ENCODE measurements around the gene RSPO1. TPM values are rescaled to one million over a fixed set of nuclear protein-coding genes. Genes with fewer than 3 reads are reported as not detected.
A peak's percentile ranks its signal among the peaks of the same experiment; 100 is the strongest.

RSPO1 gene
- total and polyA plus RNA-seq, 2 experiments from 2014 or later: 0.22 TPM; not detected in 1

- DNase-seq: no peak
- no peak overlapping the region for H3K27ac ChIP-seq
- TF ChIP-seq EZH2 (IDR thresholded peaks at IDR 0.05; ENCODE audit: insufficient read depth, poor library complexity, severe bottlenecking): no peak
- no peak for TF ChIP-seq EZH2phosphoT487 (IDR thresholded peaks at IDR 0.05; ENCODE audit: insufficient read depth, low read depth)
- H3K9ac ChIP-seq: no peak overlapping the region
- in situ Hi-C loops (cut with MboI): no loop called here
- no peaks in the 10 kb centered on the region for H3K79me2 ChIP-seq (ENCODE audit: insufficient read depth)
- no peaks in the 10 kb centered on the region for H3K9me3 ChIP-seq (ENCODE audit: low read depth)
- WGBS, 2 experiments (ENCODE audit: low coverage in 1 of 2, low lambda C conversion rate in 2 of 2, missing lambda C conversion rate in 2 of 2): 78 to 84% methylated on average over 6 of the region's 6 CpGs
- H3K27me3 ChIP-seq (replicated peaks; ENCODE audit: insufficient read depth): no peaks in the 10 kb centered on the region; the same call in 1 of the 2 replicates
- no peaks in the 10 kb centered on the region for H3F3A ChIP-seq (ENCODE audit: insufficient read depth)
- H3K4me3 ChIP-seq: no peak overlapping the region
- no peaks in the 10 kb centered on the region for H3K9me2 ChIP-seq (ENCODE audit: insufficient read depth)
- H4K20me1 ChIP-seq (ENCODE audit: insufficient read depth): no peaks in the 10 kb centered on the region
- H2AFZ ChIP-seq: no peak overlapping the region
- no peak overlapping the region for H3K4me2 ChIP-seq (ENCODE audit: unreplicated experiment)
- no peaks in the 10 kb centered on the region for H3K36me3 ChIP-seq (ENCODE audit: low read depth)
- H3K4me1 ChIP-seq (ENCODE audit: insufficient read depth): no peaks in the 10 kb centered on the region
Observed at GRCh38 chr1:37622131-37622530, 12.6 kb downstream of the RSPO1 start.

GRCh38 chr1:37621326-37621870 is 13.3 kb downstream of the RSPO1 start:
- H3K4me2 ChIP-seq (ENCODE audit: unreplicated experiment): no peak overlapping the region
- H3K4me3 ChIP-seq: no peak overlapping the region
- no peaks in the 10 kb centered on the region for H3K9me2 ChIP-seq (ENCODE audit: insufficient read depth)
- TF ChIP-seq EZH2 (IDR thresholded peaks at IDR 0.05; ENCODE audit: insufficient read depth, poor library complexity, severe bottlenecking) (no peak), EZH2phosphoT487 (IDR thresholded peaks at IDR 0.05; ENCODE audit: insufficient read depth, low read depth) (no peak)
- in situ Hi-C loops (cut with MboI): no loop called here
- H2AFZ ChIP-seq: no peak overlapping the region
- DNase-seq: peak; percentile 62
- H3K9ac ChIP-seq: no peak overlapping the region
- H3K27me3 ChIP-seq (replicated peaks; ENCODE audit: insufficient read depth): no peaks in the 10 kb centered on the region; the same call in 1 of the 2 replicates
- H3K27ac ChIP-seq: no peak overlapping the region
- no peaks in the 10 kb centered on the region for H3K79me2 ChIP-seq (ENCODE audit: insufficient read depth)
- no peaks in the 10 kb centered on the region for H4K20me1 ChIP-seq (ENCODE audit: insufficient read depth)
- no peaks in the 10 kb centered on the region for H3K36me3 ChIP-seq (ENCODE audit: low read depth)
- H3K9me3 ChIP-seq (ENCODE audit: low read depth): no peaks in the 10 kb centered on the region
- WGBS, 2 experiments (ENCODE audit: low coverage in 1 of 2, low lambda C conversion rate in 2 of 2, missing lambda C conversion rate in 2 of 2): 3 to 4% methylated on average over 9 to 10 of the region's 10 CpGs
- no peaks in the 10 kb centered on the region for H3F3A ChIP-seq (ENCODE audit: insufficient read depth)
- H3K4me1 ChIP-seq (ENCODE audit: insufficient read depth): no peaks in the 10 kb centered on the region

- no peak overlapping the region for H3K4me2 ChIP-seq (ENCODE audit: unreplicated experiment)
- no peaks in the 10 kb centered on the region for H3K36me3 ChIP-seq (ENCODE audit: low read depth)
- peak; percentile 35 for DNase-seq
- H3K9me3 ChIP-seq (ENCODE audit: low read depth): no peaks in the 10 kb centered on the region
- in situ Hi-C loops (cut with MboI): no loop called here
- H3K9me2 ChIP-seq (ENCODE audit: insufficient read depth): no peaks in the 10 kb centered on the region
- H3K4me1 ChIP-seq (ENCODE audit: insufficient read depth): no peaks in the 10 kb centered on the region
- H3K27ac ChIP-seq: no peak overlapping the region
- TF ChIP-seq EZH2phosphoT487 (IDR thresholded peaks at IDR 0.05; ENCODE audit: insufficient read depth, low read depth): no peak
- TF ChIP-seq EZH2 (IDR thresholded peaks at IDR 0.05; ENCODE audit: insufficient read depth, poor library complexity, severe bottlenecking): no peak
- H3K27me3 ChIP-seq (replicated peaks; ENCODE audit: insufficient read depth): peaks cover 1% of the 10 kb centered on the region
- H3F3A ChIP-seq (ENCODE audit: insufficient read depth): no peaks in the 10 kb centered on the region
- 53 to 54% methylated on average over 6 of the region's 6 CpGs for WGBS, 2 experiments (ENCODE audit: low coverage in 1 of 2, low lambda C conversion rate in 2 of 2, missing lambda C conversion rate in 2 of 2)
- no peaks in the 10 kb centered on the region for H4K20me1 ChIP-seq (ENCODE audit: insufficient read depth)
- no peaks in the 10 kb centered on the region for H3K79me2 ChIP-seq (ENCODE audit: insufficient read depth)
- H3K9ac ChIP-seq: no peak overlapping the region
- no peak overlapping the region for H2AFZ ChIP-seq
- no peak overlapping the region for H3K4me3 ChIP-seq
Observed at GRCh38 chr1:37620707-37621106, 14.0 kb downstream of the RSPO1 start.

- Histone ChIP-seq H3K36me3 (ENCODE audit: low read depth) (no peaks in the 10 kb centered on the region), H3K4me3 (no peak overlapping the region), H3K4me1 (ENCODE audit: insufficient read depth) (no peaks in the 10 kb centered on the region), H3K27me3 (replicated peaks; ENCODE audit: insufficient read depth) (peaks cover 9% of the 10 kb centered on the region), H3K4me2 (ENCODE audit: unreplicated experiment) (no peak overlapping the region), H3K9me2 (ENCODE audit: insufficient read depth) (no peaks in the 10 kb centered on the region), H3K9me3 (ENCODE audit: low read depth) (no peaks in the 10 kb centered on the region), H2AFZ (no peak overlapping the region), H3F3A (ENCODE audit: insufficient read depth) (no peaks in the 10 kb centered on the region), H3K9ac (no peak overlapping the region), H3K79me2 (ENCODE audit: insufficient read depth) (no peaks in the 10 kb centered on the region), H3K27ac (no peak overlapping the region), H4K20me1 (ENCODE audit: insufficient read depth) (no peaks in the 10 kb centered on the region)
- WGBS, 2 experiments (ENCODE audit: low coverage in 1 of 2, low lambda C conversion rate in 2 of 2, missing lambda C conversion rate in 2 of 2): 73 to 80% methylated on average over 14 of the region's 14 CpGs
- TF ChIP-seq EZH2phosphoT487 (IDR thresholded peaks at IDR 0.05; ENCODE audit: insufficient read depth, low read depth) (no peak), EZH2 (IDR thresholded peaks at IDR 0.05; ENCODE audit: insufficient read depth, poor library complexity, severe bottlenecking) (no peak)
- DNase-seq: no peak
- in situ Hi-C loops (cut with MboI): no loop called here
Observed at GRCh38 chr1:37616330-37616729, 18.4 kb downstream of the RSPO1 start.

GRCh38 chr1:37614105-37614504 is 20.6 kb downstream of the RSPO1 start:
- Histone ChIP-seq H2AFZ (no peak overlapping the region), H3K36me3 (ENCODE audit: low read depth) (no peaks in the 10 kb centered on the region), H3K4me3 (no peak overlapping the region), H3K9ac (no peak overlapping the region), H3K4me1 (ENCODE audit: insufficient read depth) (no peaks in the 10 kb centered on the region), H3K27ac (no peak overlapping the region), H3K4me2 (ENCODE audit: unreplicated experiment) (no peak overlapping the region), H3K9me2 (ENCODE audit: insufficient read depth) (no peaks in the 10 kb centered on the region), H3K9me3 (ENCODE audit: low read depth) (no peaks in the 10 kb centered on the region), H4K20me1 (ENCODE audit: insufficient read depth) (no peaks in the 10 kb centered on the region), H3K27me3 (replicated peaks; ENCODE audit: insufficient read depth) (peaks cover 9% of the 10 kb centered on the region), H3K79me2 (ENCODE audit: insufficient read depth) (no peaks in the 10 kb centered on the region), H3F3A (ENCODE audit: insufficient read depth) (no peaks in the 10 kb centered on the region)
- no peak for DNase-seq
- TF ChIP-seq EZH2 (IDR thresholded peaks at IDR 0.05; ENCODE audit: insufficient read depth, poor library complexity, severe bottlenecking) (no peak), EZH2phosphoT487 (IDR thresholded peaks at IDR 0.05; ENCODE audit: insufficient read depth, low read depth) (no peak)
- WGBS, 2 experiments (ENCODE audit: low coverage in 1 of 2, low lambda C conversion rate in 2 of 2, missing lambda C conversion rate in 2 of 2): 61 to 70% methylated on average over 5 of the region's 5 CpGs
- in situ Hi-C loops (cut with MboI): no loop called here

All from GM23248 (cell line).